Measurements from ENCODE around the gene SLC13A3. TPM values are rescaled to one million over a fixed set of nuclear protein-coding genes. Genes with fewer than 3 reads are reported as not detected.

Gene SLC13A3
- total RNA-seq, 2 donors from 2014 or later: 0.08 to 0.25 TPM

- Histone ChIP-seq H3K27me3 (no peaks in the 10 kb centered on the region), H3K27ac (no peak overlapping the region), H3K4me1 (no peaks in the 10 kb centered on the region), H3K36me3 (no peaks in the 10 kb centered on the region), H3K9me3 (no peaks in the 10 kb centered on the region), H3K9ac (ENCODE audit: low read depth in 2 of 2, low read length in 2 of 2) (no peak overlapping the region), H3K4me3 (no peak overlapping the region)
- TF ChIP-seq CTCF (IDR thresholded peaks at IDR 0.05): no peak
- no peak for DNase-seq
- intact Hi-C loops (cut with DNase I): no loop called here
These were observed 8.3 kb downstream of the SLC13A3 start for GRCh38 chr20:46642969-46643343.

- H3K27ac ChIP-seq: no peak overlapping the region
- no peak overlapping the region for H3K9ac ChIP-seq (ENCODE audit: low read depth in 2 of 2, low read length in 2 of 2)
- no peak for DNase-seq
- intact Hi-C loops (cut with DNase I): no loop called here
- no peaks in the 10 kb centered on the region for H3K9me3 ChIP-seq
- no peak for TF ChIP-seq CTCF (IDR thresholded peaks at IDR 0.05)
- no peaks in the 10 kb centered on the region for H3K4me1 ChIP-seq
- no peaks in the 10 kb centered on the region for H3K27me3 ChIP-seq
- no peaks in the 10 kb centered on the region for H3K36me3 ChIP-seq
- no peak overlapping the region for H3K4me3 ChIP-seq
These were observed 8.8 kb downstream of the SLC13A3 start for GRCh38 chr20:46642265-46642968.

- DNase-seq: no peak
- H3K9ac ChIP-seq (ENCODE audit: low read depth in 2 of 2, low read length in 2 of 2): no peak overlapping the region
- no peaks in the 10 kb centered on the region for H3K4me1 ChIP-seq
- no peak overlapping the region for H3K4me3 ChIP-seq
- intact Hi-C loops (cut with DNase I): no loop called here
- no peaks in the 10 kb centered on the region for H3K36me3 ChIP-seq
- TF ChIP-seq CTCF (IDR thresholded peaks at IDR 0.05): no peak
- no peaks in the 10 kb centered on the region for H3K9me3 ChIP-seq
- H3K27me3 ChIP-seq: no peaks in the 10 kb centered on the region
- no peak overlapping the region for H3K27ac ChIP-seq
These were observed 9.8 kb downstream of the SLC13A3 start for GRCh38 chr20:46641424-46641823.

GRCh38 chr20:46640536-46641311 is 10.5 kb downstream of the SLC13A3 start:
- no peaks in the 10 kb centered on the region for H3K36me3 ChIP-seq
- no peaks in the 10 kb centered on the region for H3K4me1 ChIP-seq
- H3K27me3 ChIP-seq: no peaks in the 10 kb centered on the region
- H3K4me3 ChIP-seq: no peak overlapping the region
- intact Hi-C loops (cut with DNase I): no loop called here
- DNase-seq: no peak
- no peak overlapping the region for H3K9ac ChIP-seq (ENCODE audit: low read depth in 2 of 2, low read length in 2 of 2)
- TF ChIP-seq CTCF (IDR thresholded peaks at IDR 0.05): no peak
- no peak overlapping the region for H3K27ac ChIP-seq
- H3K9me3 ChIP-seq: no peaks in the 10 kb centered on the region

GRCh38 chr20:46640044-46640443 is 11.2 kb downstream of the SLC13A3 start:
- Histone ChIP-seq H3K9ac (ENCODE audit: low read depth in 2 of 2, low read length in 2 of 2) (no peak overlapping the region), H3K4me1 (no peaks in the 10 kb centered on the region), H3K27ac (no peak overlapping the region), H3K9me3 (no peaks in the 10 kb centered on the region), H3K4me3 (no peak overlapping the region), H3K36me3 (no peaks in the 10 kb centered on the region), H3K27me3 (no peaks in the 10 kb centered on the region)
- TF ChIP-seq CTCF (IDR thresholded peaks at IDR 0.05): no peak
- DNase-seq: no peak
- intact Hi-C loops (cut with DNase I): no loop called here

All from colonic mucosa (tissue), 4 donors.